Liver (tissue), 9 donors: ENCODE measurements around the gene ECHS1. TPM values are rescaled to one million over a fixed set of nuclear protein-coding genes. Genes with fewer than 3 reads are reported as not detected.

ENCODE experiments used
- DNase-seq: peaks from one replicate; pipeline ENCODE4 v3.0.0-alpha.2; 2017; ENCODE audit warnings: low spot score
- H3K27ac ChIP-seq, 2 donors: one replicate each; pipeline ENCODE4 v1.7.0; 2013; ENCODE audit warnings: inconsistent platforms in 2 of 2, low read length in 2 of 2, control low read depth in 1 of 2, low read depth in 1 of 2, mild to moderate bottlenecking in 1 of 2
- H3K27me3 ChIP-seq, 4 donors: one replicate each; pipeline versions ENCODE4 v1.6.1 to v1.7.0; 2013; ENCODE audit warnings: low read length in 3 of 4, inconsistent platforms in 1 of 4, mild to moderate bottlenecking in 1 of 4, moderate library complexity in 1 of 4; ENCODE audit not compliant: control insufficient read depth in 4 of 4, insufficient read depth in 4 of 4
- H3K36me3 ChIP-seq, 4 donors: one replicate each; pipeline versions ENCODE4 v1.6.1 to v1.7.0; 2013; ENCODE audit warnings: low read length in 3 of 4, mild to moderate bottlenecking in 3 of 4, low read depth in 1 of 4, moderate library complexity in 1 of 4; ENCODE audit not compliant: control insufficient read depth in 4 of 4, insufficient read depth in 3 of 4
- H3K4me1 ChIP-seq, 4 donors: one replicate each; pipeline versions ENCODE4 v1.6.1 to v1.7.0; 2013; ENCODE audit warnings: low read length in 3 of 4, mild to moderate bottlenecking in 3 of 4, moderate library complexity in 1 of 4; ENCODE audit not compliant: control insufficient read depth in 4 of 4, insufficient read depth in 4 of 4
- H3K4me3 ChIP-seq, 3 donors: one replicate each; pipeline versions ENCODE4 v1.6.1 to v1.7.0; 2013; ENCODE audit warnings: low read length in 3 of 3, control low read depth in 1 of 3, low read depth in 1 of 3, mild to moderate bottlenecking in 1 of 3
- H3K9ac ChIP-seq, 2 donors: one replicate each; pipeline ENCODE4 v1.7.0; 2013; ENCODE audit warnings: low read length in 2 of 2, mild to moderate bottlenecking in 2 of 2, moderate library complexity in 2 of 2, control low read depth in 1 of 2, low read depth in 1 of 2
- H3K9me3 ChIP-seq, 4 donors: one replicate each; pipeline versions ENCODE4 v1.6.1 to v1.7.0; 2013; ENCODE audit warnings: low read length in 3 of 4; ENCODE audit not compliant: control insufficient read depth in 4 of 4
- ATF3 ChIP-seq: IDR thresholded peaks from 2 replicates; pipeline ENCODE4 v1.6.1; 2016; ENCODE audit warnings: antibody characterized with exemption
- CTCF ChIP-seq: fragments of 150-350 bp; IDR thresholded peaks from 2 replicates; pipeline ENCODE4 v1.5.1; 2017; ENCODE audit warnings: improper control_type of control experiment, low read depth, low read length; ENCODE audit not compliant: missing input control
- EGR1 ChIP-seq, 2 donors: IDR thresholded peaks; 2 replicates each; pipeline ENCODE4 v1.6.1; 2016 to 2018; ENCODE audit warnings: antibody characterized with exemption in 2 of 2, low read depth in 2 of 2
- FOXA1 ChIP-seq: IDR thresholded peaks from 2 replicates; pipeline ENCODE4 v1.6.1; 2016; ENCODE audit warnings: antibody characterized with exemption
- FOXA2 ChIP-seq: IDR thresholded peaks from 2 replicates; pipeline ENCODE4 v1.6.1; 2016; ENCODE audit warnings: antibody characterized with exemption
- GABPA ChIP-seq, 2 donors: IDR thresholded peaks in 1 of 2; conservative IDR thresholded peaks in 1 of 2; 2 replicates each; pipeline ENCODE4 v1.6.1; 2016; ENCODE audit warnings: antibody characterized with exemption in 2 of 2, mild to moderate bottlenecking in 1 of 2, moderate library complexity in 1 of 2
- HNF4A ChIP-seq, 2 donors: conservative IDR thresholded peaks; 2 replicates each; pipeline ENCODE4 v1.6.1; 2016; ENCODE audit warnings: antibody characterized with exemption in 2 of 2, mild to moderate bottlenecking in 2 of 2
- HNF4G ChIP-seq: IDR thresholded peaks from 2 replicates; pipeline ENCODE4 v1.6.1; 2016; ENCODE audit warnings: antibody characterized with exemption
- JUND ChIP-seq, 2 donors: IDR thresholded peaks; 2 replicates each; pipeline ENCODE4 v1.6.1; 2016; ENCODE audit warnings: antibody characterized with exemption in 2 of 2
- MAX ChIP-seq: IDR thresholded peaks from 2 replicates; pipeline ENCODE4 v1.6.1; 2016; ENCODE audit warnings: antibody characterized with exemption
- NR2F2 ChIP-seq: IDR thresholded peaks from 2 replicates; pipeline ENCODE4 v1.6.1; 2016; ENCODE audit warnings: antibody characterized with exemption
- RAD21 ChIP-seq, 2 donors: IDR thresholded peaks; 2 replicates each; pipeline ENCODE4 v1.6.1; 2016; ENCODE audit warnings: antibody characterized with exemption in 2 of 2, mild to moderate bottlenecking in 2 of 2
- REST ChIP-seq: IDR thresholded peaks from 2 replicates; pipeline ENCODE4 v1.6.1; 2016; ENCODE audit warnings: antibody characterized with exemption, mild to moderate bottlenecking
- RXRA ChIP-seq, 2 donors: IDR thresholded peaks; 2 replicates each; pipeline ENCODE4 v1.6.1; 2017 to 2018; ENCODE audit warnings: antibody characterized with exemption in 2 of 2, mild to moderate bottlenecking in 1 of 2
- SP1 ChIP-seq: IDR thresholded peaks from 2 replicates; pipeline ENCODE4 v1.6.1; 2018; ENCODE audit warnings: antibody characterized with exemption, mild to moderate bottlenecking
- TAF1 ChIP-seq: conservative IDR thresholded peaks from 2 replicates; pipeline ENCODE4 v1.6.1; 2016; ENCODE audit warnings: antibody characterized with exemption, mild to moderate bottlenecking
- YY1 ChIP-seq: IDR thresholded peaks from 2 replicates; pipeline ENCODE4 v1.6.1; 2016; ENCODE audit warnings: antibody characterized with exemption, mild to moderate bottlenecking
- ZBTB33 ChIP-seq: IDR thresholded peaks from 2 replicates; pipeline ENCODE4 v1.6.1; 2016; ENCODE audit warnings: antibody characterized with exemption
- WGBS: extraction: QIAGEN DNeasy Blood & Tissue Kit; methylation state at CpG from one replicate; pipeline ENCODE4 v1.1.7; 2013; 5-methylcytosine and 5-hydroxymethylcytosine counted together
- polyA plus RNA-seq, 2 donors: library from polyadenylated mRNA; stranded (reverse) in 1 of 2; unstranded in 1 of 2; fragments of 200-250 nt in 1 of 2; fragments of >200 nt in 1 of 2; fragmentation: Nextera tagmentation in 1 of 2; extraction: Ambion mirVana in 1 of 2; gene quantifications; one replicate each; pipeline versions ENCODE4 v1.2.1 to v1.2.3, GENCODE V29; 2013 to 2015
- total RNA-seq, 2 donors: library from RNA; depleted of rRNA; stranded (reverse); fragments of >200 nt; gene quantifications; one replicate each; pipeline ENCODE4 v1.2.3, GENCODE V29; 2014
- donor health status: healthy.
- donor health status: healthy.
- donor health status: healthy.
- donor health status: healthy.
- donor health status: healthy.

Gene ECHS1
- total and polyA plus RNA-seq, 4 donors: 41.5 to 849 (median 354) TPM

GRCh38 chr10:133353202-133353959 lies 19.8 kb downstream of the ECHS1 start:
- Histone ChIP-seq H3K9me3 (no peaks in the 10 kb centered on the region), H3K27ac (peak overlapping the region; percentile 11 to 67), H3K4me3 (no peak overlapping the region), H3K9ac (peak overlapping the region in 1 of 2 donors; percentile 22), H3K4me1 (peaks cover 25 to 90% (median 81%) of the 10 kb centered on the region in 4 donors), H3K36me3 (peaks cover 0 to 2% (median 0%) of the 10 kb centered on the region in 4 donors), H3K27me3 (no peaks in the 10 kb centered on the region)
- WGBS: 35% methylated on average over 16 of the region's 16 CpGs
- DNase-seq: no peak
- TF ChIP-seq YY1 (peak; percentile 70), FOXA2 (peak; percentile 18), ATF3 (no peak), RXRA (IDR thresholded peaks at IDR 0.05) (peak; percentile 91), GABPA (IDR thresholded peaks at IDR 0.05 in 1 of 2, conservative IDR thresholded peaks at IDR 0.05 in 1 of 2) (no peak), SP1 (peak; percentile 66), HNF4G (no peak), CTCF (peak; percentile 1), NR2F2 (peak; percentile 39), HNF4A (conservative IDR thresholded peaks at IDR 0.05) (peak; percentile 60 to 74), TAF1 (no peak), REST (peak; percentile 11), RAD21 (IDR thresholded peaks at IDR 0.05) (peak in 1 of 2 donors; percentile 19), ZBTB33 (peak; percentile 32), JUND (IDR thresholded peaks at IDR 0.05) (peak in 1 of 2 donors; percentile 17), MAX (peak; percentile 34), FOXA1 (no peak), EGR1 (IDR thresholded peaks at IDR 0.05; ENCODE audit: low read depth in 2 of 2) (no peak)
